Endothelial cell of hepatic sinusoid (primary cell): ENCODE results near the gene LHX5.
"Not testable (repeated sequence)": the region's sequence is repeated elsewhere in the genome, so short reads cannot be mapped to it uniquely, and the experiment has no call there.

Experiments
- in situ Hi-C: cut with HindIII; loops from 2 replicates; pipeline ENCODE4 v1.10.0; 2017; ENCODE audit warnings: low sequenced_read_pairs

Gene LHX5

DNA sequence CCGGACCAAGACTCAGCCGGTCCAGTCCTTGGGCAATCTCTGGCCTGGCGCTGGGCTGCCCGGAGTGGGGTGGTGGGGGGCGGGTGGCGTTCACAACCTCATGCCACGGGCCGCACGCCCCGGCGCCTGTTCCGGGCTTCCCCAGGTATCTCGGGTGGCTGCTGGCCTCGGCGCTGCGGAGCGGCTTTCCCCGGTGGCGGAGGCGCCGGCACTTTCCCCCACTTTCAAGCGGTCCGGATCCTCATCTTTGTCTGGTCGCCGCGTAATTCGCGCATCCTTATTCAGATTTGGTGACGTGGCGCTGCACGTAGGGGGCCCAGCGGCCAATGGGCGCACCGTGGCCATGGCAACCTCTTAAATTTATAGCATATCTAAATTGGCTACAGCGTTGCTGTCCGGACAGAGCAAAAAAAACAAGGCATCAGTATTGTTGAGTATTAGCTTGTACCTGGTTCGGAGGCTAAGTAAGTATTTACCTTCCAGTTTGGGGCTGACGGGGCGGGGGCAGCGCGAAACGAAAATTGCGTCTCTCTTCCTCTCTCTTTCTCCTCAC is at the start of gene LHX5:
LHX5 (minus strand) TSS at position 253 of the 553 bp plus-strand sequence. CDS start 373 bp downstream, outside the sequence.
- in situ Hi-C loops: loop anchor here (5.0 to 10.0 kb wide), 2 partner anchors 41 to 463 kb away; no protein-coding TSS in a partner anchor

DNA sequence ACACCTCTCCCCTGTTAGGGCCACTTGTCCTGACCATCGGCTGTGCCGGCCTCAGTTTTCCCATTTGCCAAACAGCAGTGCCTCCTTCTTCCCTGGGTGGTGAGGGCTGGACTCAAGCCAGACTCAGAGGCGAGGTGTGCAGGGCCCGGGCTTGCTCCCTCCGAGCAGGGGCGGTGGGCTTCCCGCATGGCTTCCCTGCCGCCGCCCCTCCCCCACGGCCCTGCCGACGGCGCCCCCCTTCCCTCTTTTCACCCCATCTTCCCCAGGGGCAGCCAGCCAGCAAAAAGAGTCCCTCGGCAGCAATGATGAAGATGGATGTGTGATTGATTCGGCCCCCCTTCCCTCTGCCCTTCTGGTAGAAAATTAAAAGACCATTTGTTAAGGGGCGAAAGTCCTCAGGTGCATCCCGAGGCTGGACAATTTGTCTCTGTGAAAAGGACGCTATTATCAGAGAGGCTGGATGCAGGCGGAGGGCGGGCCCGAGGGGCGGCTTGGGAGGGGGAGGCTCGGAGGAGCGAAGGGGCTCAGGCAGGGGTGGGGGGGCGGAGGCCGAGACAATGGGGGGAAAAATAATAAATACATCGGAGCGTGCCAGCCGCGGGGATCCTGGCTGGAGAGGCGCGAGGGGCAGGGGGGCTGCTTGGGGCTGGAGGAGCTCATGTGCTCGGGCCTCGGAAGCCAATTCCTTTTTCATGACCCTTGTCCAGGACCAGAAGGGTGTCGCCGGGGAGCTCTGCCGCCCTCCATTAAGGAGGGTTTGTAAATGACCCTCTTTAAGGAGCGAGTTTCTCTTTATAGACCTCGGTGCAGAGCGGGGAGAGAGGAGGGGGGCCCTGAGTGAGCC is 48.0 kb upstream of the LHX5 start:
- in situ Hi-C loops: no loop called here

DNA sequence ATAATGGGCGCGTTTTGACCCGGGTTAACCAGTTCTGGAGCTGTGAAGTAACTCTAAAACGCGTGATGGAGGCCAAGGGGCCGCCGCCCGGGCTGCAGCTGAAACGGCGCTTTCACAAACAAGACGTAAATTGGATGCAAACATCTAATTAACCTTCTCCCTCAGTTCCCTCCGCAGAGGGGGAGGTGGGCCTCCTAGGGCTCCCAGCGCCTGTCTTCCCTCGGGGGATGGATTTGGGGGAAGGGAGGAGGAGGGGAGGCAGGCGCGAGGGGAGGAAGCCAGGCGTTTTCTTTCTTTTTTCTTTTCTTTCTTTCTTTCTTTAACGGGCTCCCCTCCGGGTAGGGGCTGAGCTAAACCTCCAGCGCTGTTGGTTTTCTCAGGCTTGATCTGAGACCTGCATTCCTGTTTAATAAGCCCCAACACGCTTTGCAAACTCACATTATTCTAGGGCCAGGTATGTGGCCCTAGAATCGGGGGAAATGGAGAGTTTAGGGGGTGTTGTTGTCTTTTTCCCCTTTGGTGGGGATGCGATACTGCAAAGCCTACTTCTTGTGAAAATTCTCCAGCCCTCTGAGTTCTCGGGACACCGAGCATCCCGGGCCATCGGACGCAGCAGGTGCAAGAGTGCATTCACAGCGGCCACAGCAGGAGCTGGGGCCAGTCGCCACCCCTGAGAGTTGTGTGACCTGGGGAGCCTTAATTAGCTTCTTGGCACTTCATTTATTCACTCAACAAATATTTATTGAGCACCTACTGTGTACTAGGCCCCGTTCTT is 43.6 kb upstream of the LHX5 start:
- in situ Hi-C loops: no loop called here

DNA sequence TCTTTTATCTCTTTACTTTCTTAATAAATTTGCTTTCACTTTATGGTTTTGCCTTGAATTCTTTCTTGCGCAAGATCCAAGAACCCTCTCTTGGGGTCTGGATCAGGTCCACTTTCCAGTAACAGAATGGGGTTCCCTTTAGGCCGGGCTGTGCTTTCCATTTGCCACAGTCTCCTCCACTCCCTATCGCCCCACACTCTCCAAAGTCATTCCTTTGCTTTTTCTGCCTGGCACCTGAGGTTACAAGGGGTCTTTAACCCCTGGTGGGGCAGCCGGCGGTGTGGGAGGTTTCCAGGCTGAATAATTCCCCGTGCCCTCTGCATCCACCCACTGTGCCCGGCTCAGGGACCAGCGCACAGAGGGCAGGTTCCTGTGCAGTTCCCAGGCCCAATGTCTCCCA is 42.9 kb upstream of the LHX5 start:
- in situ Hi-C loops: loop anchor here (5.0 kb wide), 1 partner anchor 42 kb away; the partner anchor contains the start of gene LHX5

DNA sequence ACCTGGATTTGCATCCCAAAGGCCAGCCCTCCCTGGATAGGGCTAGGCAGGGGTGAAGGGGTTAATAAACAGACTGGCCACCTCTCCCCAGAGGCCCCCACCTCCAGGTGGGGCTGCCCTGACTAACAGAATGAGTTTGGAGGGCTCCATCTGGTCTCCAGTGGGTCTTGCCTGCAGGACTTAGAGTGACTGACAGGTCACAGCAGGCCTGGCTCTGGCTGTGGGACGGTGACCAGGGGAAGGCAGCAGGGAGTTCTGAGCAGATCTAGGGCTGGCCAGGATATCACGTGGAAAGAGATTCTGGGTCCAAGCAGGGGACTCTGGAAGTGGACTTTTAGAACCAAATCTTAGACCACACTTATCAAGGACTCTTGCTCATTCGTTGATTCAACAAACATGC is 40.9 kb upstream of the LHX5 start:
- in situ Hi-C loops: loop anchor here (5.0 kb wide), 1 partner anchor 40 kb away; the partner anchor contains the start of gene LHX5

DNA sequence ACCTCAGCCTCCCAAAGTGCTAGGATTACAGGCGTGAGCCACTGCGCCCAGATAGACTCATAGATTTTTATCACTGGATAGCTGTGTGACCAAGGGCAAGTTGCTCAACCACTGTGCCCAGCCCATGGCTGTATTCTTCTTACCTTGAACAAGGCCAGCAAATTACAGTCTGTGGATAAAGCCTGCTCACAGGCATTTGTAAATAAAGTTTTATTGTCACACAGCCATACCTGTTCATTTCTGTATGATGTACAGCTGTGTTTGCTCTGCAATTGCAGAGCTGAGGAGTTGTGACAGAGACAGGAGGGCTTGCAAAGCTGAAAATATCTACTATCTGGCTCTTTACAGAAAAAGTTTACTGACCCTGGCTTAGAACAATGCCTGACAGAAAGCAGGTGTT is 35.2 kb upstream of the LHX5 start:
- in situ Hi-C loops: no loop called here

DNA sequence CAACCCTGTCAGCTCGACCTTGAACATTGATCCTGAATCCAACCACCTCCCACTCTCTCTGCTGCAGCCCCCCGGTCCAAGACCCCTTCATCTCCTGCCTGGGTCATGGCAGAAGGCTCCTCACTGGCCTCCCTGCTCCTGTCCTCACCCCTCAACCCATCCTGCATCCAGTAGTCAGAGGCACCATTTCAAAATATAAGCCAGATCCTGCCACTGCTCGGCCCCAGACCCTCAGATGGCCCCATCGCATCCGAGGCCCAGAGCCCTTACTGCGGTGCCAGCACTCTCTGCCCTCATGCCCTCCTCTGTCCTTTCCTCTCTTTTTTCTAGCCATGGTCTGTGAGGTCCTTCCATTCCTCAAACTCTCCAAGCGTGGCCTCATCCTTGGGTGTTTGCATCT is 34.3 kb upstream of the LHX5 start:
- in situ Hi-C loops: no loop called here

DNA sequence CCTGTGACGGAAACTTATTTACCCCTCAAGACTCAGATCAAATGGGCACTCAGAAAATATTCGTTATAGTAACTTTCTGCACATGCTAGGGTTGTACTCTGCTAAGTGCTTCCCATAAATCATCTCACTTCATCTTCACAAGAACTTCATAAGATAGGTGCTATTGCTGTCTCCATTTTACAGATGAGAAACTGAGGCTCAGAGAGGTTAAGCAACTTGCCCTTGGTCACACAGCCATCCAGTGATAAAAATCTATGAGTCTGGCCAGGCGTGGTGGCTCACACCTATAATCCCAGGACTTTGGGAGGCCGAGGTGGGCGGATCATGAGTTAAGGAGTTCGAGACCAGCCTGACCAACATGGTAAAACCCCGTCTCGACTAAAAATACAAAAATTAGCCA is 33.2 kb upstream of the LHX5 start:
- in situ Hi-C loops: no loop called here

DNA sequence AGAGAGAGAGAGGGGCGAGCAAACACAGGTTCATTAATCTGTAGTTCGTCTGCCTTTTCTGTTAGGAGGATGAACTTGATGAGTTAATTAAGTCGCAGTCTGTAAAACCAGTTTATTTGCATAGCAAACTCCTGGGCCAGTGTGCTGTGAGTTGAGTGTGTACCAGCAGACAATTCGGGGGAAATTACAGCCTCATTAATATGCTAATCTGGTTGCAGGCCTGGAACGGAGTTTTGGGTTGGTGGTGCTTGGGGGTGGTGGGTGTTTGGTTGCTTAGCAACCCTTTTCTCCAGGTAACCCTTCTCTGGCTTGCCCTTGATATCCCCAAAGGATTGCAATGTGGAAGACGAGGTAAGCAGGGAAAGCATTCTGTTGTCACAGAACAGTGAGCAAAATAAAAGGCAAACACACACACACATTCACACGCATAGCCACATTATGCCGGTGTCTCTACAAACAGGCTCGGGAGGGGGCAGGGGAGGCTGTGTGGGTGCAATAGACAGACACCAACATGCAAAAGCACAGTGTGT is 29.2 kb upstream of the LHX5 start:
- in situ Hi-C loops: no loop called here

DNA sequence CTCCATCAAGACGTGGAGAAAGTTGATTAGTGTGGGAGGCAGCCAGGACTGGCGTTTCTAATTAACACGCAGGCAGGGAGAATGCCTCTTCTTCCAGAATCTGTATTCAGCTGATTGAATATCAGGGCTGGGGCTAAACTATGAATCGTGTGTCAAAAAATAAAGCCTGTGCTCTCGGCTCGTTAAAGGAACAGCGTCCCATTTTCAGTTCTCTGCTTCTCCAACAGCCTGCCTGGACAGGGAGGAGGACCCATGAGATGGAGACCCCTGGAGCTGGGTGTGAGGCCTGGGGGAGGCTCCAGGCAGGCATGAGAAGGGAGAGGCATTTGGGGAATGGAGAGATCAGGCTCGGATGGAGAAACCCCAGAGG is 28.6 kb upstream of the LHX5 start:
- in situ Hi-C loops: no loop called here

DNA sequence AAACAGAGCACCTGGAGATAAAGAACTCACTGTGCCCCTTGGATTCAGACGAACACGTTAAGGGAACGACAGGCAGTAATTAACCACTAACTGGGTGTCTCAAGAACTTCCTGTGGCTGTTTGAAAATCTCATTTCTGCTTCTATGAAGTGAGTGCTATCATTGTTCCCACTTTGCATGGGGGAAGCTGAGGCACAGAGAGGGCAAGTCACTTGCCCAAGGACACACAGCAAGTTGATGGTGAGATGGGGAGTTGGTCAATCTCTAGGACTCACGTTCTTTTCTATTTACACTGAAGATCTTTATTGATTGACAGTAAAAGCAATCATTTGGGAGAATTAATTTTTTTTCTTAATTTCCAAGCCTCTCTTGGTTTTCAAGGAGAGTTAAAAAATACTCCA is 26.8 kb upstream of the LHX5 start:
- in situ Hi-C loops: no loop called here

DNA sequence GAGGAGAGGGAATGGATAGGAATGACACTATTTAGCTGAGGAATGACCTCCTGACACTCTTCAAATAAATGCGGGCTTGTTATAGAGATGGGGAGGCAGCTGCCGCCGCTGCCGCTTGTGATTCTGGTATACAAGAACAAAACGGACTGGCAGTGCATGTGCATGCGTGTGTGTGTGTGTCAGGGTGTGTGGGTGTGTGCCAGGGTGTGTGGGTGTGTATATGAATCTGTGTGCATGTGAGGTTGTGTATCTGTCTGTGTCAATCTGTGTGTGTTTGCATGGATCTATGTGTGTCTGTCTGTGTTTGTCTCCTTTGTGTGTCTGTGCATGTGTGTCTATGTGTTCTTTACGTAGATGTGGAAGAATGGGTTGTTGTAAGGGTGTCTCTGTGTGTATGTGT is 26.0 kb upstream of the LHX5 start:
- in situ Hi-C loops: no loop called here

DNA sequence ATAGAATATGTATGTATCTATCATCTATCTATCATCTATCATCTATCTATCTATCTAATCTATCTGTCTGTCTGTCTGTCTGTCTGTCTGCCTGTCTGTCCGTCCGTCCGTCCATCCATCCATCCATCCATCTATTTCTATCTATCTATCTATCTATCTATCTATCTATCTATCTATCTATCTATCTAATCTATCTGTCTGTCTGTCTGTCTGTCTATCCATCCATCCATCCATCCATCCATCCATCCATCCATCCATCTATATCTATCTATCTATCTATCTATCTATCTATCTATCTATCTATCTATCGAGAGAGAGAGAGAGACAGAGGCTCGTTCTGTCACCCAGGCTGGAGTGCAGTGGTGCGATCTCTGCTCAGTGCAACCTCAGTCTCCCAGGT is 24.3 kb upstream of the LHX5 start:
- in situ Hi-C loops: not testable (repeated sequence)

DNA sequence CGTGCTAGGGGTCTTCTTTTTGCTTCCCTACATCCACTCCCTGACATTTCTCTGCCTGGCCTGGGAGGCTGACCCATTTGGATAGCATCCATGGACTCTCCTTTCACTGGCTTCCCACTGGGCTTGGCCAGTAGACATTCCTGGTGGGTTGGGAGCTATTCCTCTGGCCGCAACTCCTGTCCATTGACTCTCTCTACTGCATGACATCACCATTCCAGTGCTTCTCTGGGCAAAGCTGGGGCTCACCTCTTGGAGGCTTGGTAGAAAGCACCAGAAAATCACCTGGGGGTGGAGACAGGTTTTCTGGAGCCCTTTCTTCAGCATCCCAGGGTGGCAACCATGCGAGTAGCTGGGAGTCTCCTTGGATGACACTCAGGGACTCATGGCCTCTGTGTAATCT is 16.7 kb upstream of the LHX5 start:
- in situ Hi-C loops: no loop called here

DNA sequence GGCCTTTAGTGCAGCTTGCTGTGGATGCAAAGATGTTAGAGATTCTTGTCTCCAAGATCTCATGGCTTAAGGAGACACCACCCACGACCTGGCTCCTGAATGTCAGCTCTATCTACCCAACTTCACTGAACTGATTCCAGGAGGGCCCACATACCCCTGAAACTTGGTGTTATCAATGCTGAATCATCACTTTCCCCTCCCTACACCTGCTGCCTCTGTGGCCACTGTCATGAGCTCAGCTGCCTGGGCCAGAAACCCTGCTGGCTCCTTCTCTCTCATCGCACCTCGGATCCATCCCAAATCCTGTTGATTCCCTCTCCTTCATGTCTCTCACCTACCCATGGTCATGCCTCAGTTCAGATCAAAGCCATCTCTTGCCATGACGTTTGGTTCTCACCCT is 15.1 kb upstream of the LHX5 start:
- in situ Hi-C loops: no loop called here

DNA sequence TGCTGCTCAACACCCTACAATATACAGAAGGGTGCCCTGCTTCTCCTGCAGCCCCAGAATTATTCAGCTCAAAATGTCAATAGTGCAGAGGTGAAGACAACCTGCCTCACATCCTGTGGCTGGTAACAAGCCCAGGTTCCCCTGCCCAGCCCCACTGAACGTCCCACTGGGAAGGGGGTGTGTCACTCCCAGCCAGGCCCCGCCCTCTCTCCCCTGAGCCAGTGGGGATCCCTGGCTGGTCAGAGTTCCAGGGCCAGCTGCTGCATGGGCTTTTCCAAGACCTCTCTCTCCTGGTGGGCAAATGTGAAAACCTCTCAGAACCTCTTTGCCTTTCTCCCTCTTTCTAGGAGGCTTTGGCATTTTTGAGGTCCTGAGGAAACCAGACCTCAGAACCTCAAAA is 13.7 kb upstream of the LHX5 start:
- in situ Hi-C loops: no loop called here

DNA sequence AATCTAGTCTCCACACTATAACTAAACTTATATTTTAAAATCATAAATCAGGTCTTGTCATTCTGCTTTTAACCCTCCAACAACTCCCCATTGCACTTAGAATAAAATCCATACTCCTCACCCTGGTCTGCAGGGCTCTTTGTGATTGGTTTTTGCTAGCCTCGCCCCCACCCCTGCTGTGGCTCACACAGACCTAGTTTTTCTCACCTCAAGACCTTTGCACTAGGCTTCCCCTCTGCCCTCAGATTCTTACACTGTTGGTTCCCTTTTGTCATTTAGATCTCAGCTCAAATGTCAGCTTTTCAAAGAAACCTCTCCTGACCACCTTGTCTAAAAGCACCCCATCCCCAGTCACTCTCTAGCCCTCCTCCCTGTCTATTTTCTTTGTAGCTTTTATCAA is 10.7 kb upstream of the LHX5 start:
- in situ Hi-C loops: no loop called here

DNA sequence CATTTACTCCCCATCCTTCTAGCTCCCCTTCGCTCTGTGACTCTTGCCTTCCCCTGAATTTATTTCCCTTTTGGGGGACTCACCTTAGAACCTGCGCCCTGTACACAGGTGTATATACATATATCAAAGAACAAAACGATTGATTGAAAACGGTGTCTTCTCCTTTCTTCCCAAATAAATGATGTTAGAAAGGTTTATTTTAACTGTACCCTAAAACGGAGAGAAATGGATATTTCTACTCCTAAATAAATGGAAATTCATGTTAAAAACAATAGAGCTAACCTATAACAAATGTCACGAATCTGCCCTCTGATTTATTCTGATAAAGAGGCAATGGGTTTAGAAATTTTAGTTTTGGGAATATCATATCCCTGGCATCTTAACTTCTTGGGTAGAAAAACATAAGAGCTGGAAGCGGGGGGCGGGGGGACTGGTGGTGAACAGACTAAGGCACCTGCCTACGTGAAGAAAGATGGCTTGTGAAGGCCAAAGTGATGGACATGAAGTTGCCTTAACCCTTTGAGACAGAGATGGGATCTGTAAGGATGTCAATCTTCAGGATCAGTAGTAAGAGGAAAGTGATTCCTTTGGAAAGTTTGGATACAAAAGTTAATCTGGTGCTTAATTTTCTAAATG is 8.8 kb upstream of the LHX5 start:
- in situ Hi-C loops: no loop called here

DNA sequence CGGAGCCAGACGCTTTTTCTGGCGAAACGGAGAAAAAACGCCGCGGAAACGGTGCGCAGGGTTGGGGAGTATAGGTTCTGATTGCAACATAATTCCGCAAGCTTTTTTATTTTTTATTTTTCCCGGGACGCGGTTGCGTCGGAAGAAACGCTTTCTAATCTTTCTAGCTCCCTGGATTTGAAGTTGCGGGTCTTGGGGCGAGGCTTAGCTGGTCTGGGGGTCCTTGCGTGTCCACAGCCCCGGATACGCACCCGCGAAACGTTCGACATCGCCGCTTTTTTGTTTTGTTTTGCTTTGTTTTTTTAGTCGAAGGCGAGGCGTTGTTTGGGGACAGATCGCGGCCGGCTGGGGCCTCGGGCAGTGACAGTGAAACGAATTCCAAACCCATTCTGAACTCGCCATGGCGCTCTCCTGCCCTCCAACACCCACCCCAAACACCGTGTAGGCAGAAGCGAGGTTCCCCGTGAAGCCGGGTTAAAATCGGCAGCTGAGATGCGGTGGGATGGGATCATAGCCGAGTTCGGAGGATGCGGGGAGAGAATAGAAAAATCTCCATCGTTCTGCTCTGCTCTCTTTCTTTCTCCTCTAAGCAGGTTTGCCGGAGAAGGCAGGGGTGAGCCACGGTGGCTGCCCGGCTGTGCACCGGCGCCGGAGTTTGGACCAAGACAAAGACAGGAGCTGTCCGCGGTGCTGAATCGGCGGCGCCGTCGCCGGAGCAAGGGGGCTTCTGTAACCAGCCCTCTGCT is 8.1 kb upstream of the LHX5 start:
- in situ Hi-C loops: loop anchor here (5.0 to 10.0 kb wide), 2 partner anchors 73 to 455 kb away; no protein-coding TSS in a partner anchor

DNA sequence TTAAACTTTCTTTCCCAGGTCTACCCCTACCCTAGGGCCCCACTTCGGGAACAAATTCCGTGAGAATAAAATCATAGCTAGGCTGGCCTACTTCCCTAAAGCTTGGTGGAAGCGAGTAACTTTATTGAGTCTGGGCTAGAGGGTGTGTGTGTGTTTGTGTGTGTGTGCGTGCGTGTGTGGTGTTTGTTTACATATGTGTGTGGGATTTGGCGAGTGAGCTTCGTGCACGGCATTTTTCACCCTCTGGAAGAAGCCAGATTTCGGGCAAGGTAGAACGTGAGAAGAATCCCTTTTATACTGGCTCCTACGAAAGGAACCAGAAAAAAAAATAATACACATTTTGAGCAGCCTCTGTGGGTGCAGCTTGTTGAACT is 7.5 kb upstream of the LHX5 start:
- in situ Hi-C loops: loop anchor here (5.0 to 10.0 kb wide), 2 partner anchors 73 to 456 kb away; no protein-coding TSS in a partner anchor
